A549 (cell line): Measurements from ENCODE around the gene BTBD6.

ENCODE experiments used
- CBX2 ChIP-seq: fragments of 200-600 bp; sonication (generic); IDR thresholded peaks from 2 replicates; pipeline ENCODE4 v1.6.1; 2016; ENCODE audit warnings: low read depth, mild to moderate bottlenecking, borderline replicate concordance
- CEBPB ChIP-seq, 2 experiments: fragments of >200 bp in 1 of 2; sonication (Bioruptor Twin) in 1 of 2; formaldehyde crosslinking in 1 of 2; IDR thresholded peaks; 2 replicates each; pipeline ENCODE4 v1.6.1; 2012 to 2016
- CTCF ChIP-seq: fragments of >200 bp; sonication (Bioruptor Twin); formaldehyde crosslinking; IDR thresholded peaks from 3 replicates; pipeline ENCODE4 v1.5.1; 2016
- E2F6 ChIP-seq: IDR thresholded peaks from 2 replicates; pipeline ENCODE4 v1.6.1; 2012; ENCODE audit warnings: low read depth, borderline replicate concordance
- HDAC2 ChIP-seq: fragments of 200-600 bp; sonication (generic); IDR thresholded peaks from 2 replicates; pipeline ENCODE4 v1.6.1; 2016
- HOXA7 ChIP-seq: fragments of 250-450 bp; sonication (Bioruptor Pico); IDR thresholded peaks from 2 replicates; pipeline ENCODE4 v1.5.0; 2020; ENCODE audit warnings: mild to moderate bottlenecking, moderate library complexity
- JUN ChIP-seq, 2 experiments: fragments of >200 bp; sonication (Bioruptor Twin); formaldehyde crosslinking; IDR thresholded peaks; 2 replicates in 1 of 2; 3 replicates in 1 of 2; pipeline ENCODE4 v1.6.1; 2016 to 2017
- KDM1A ChIP-seq: fragments of 200-600 bp; sonication (generic); IDR thresholded peaks from 2 replicates; pipeline ENCODE4 v1.6.1; 2016; ENCODE audit warnings: low read depth, mild to moderate bottlenecking
- MAX ChIP-seq: IDR thresholded peaks from 2 replicates; pipeline ENCODE4 v1.6.1; 2012
- POLR2A ChIP-seq: IDR thresholded peaks from 2 replicates; pipeline ENCODE4 v1.6.1; 2012; ENCODE audit warnings: mild to moderate bottlenecking, low read length
- RAD21 ChIP-seq, 2 experiments: fragments of >200 bp in 1 of 2; sonication (Bioruptor Twin) in 1 of 2; formaldehyde crosslinking in 1 of 2; IDR thresholded peaks in 1 of 2; conservative IDR thresholded peaks in 1 of 2; 2 replicates in 1 of 2; 3 replicates in 1 of 2; pipeline ENCODE4 v1.6.1; 2012 to 2018; ENCODE audit warnings: inconsistent platforms in 1 of 2
- REST ChIP-seq: fragments of 200-600 bp; sonication (generic); IDR thresholded peaks from 2 replicates; pipeline ENCODE4 v1.6.1; 2016; ENCODE audit warnings: antibody characterized with exemption, mild to moderate bottlenecking, moderate library complexity

GRCh38 chr14:105215602-105216001 lies 32.7 kb upstream of the BTBD6 start:
- TF ChIP-seq HDAC2 (no peak), CTCF (no peak), MAX (no peak), POLR2A (no peak; the same call in 1 of the 2 replicates), RAD21 (conservative IDR thresholded peaks at IDR 0.05 in 1 of 2, IDR thresholded peaks at IDR 0.05 in 1 of 2) (no peak), CBX2 (no peak), REST (no peak), E2F6 (no peak), HOXA7 (no peak), JUN (IDR thresholded peaks at IDR 0.05) (no peak), CEBPB (IDR thresholded peaks at IDR 0.05) (no peak), KDM1A (no peak)
